Measurements from ENCODE around the gene SLC39A11.
"Not testable (repeated sequence)": the region's sequence is repeated elsewhere in the genome, so short reads cannot be mapped to it uniquely, and the experiment has no call there.

SLC39A11 gene

DNA sequence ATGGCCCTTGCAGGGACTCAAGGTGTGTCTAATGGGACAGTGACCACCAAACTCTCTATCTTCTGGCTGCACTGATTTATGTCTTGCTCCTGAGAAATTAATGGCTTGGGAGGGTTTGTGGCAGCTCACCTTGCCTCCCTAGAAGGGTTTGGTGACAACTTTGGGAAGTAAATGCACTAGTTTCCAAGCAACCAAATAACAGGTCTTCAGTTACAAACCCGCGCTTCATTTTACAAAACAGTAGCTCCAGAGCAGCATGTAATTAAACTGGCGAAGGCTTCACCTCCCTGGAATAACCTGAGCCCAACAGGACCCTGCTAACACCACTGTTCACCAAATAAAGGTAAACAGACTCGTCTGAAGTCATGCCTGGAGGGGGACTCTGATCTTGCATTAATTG lies 318.3 kb downstream of the SLC39A11 start:
- Histone ChIP-seq H4K91ac (ENCODE audit: low read depth, low read length) (no peak overlapping the region), H3K27me3 (ENCODE audit: insufficient read depth, low read length) (no peaks in the 10 kb centered on the region), H4K12ac (ENCODE audit: low read depth, low read length) (no peak overlapping the region), H3K9me3 (ENCODE audit: insufficient read depth, low read depth, low read length) (no peaks in the 10 kb centered on the region), H3K9ac (ENCODE audit: low read length) (no peak overlapping the region), H3K4ac (ENCODE audit: low read depth, low read length) (no peak overlapping the region), H4K8ac (ENCODE audit: low read depth, low read length) (no peak overlapping the region), H3K36me3 (ENCODE audit: control insufficient read depth in 1 of 2, insufficient read depth in 2 of 2, low read length in 2 of 2) (no peaks in the 10 kb centered on the region), H2BK120ac (ENCODE audit: insufficient read depth, low read length, poor library complexity) (no peak overlapping the region), H2BK5ac (ENCODE audit: low read depth, low read length, poor library complexity) (no peak overlapping the region), H3K18ac (ENCODE audit: low read length) (no peak overlapping the region), H3K79me2 (ENCODE audit: control insufficient read depth, insufficient read depth, low read length, poor library complexity) (no peaks in the 10 kb centered on the region), H2AK5ac (ENCODE audit: low read length) (no peak overlapping the region), H3K4me2 (ENCODE audit: low read length) (no peak overlapping the region), H2AFZ (ENCODE audit: insufficient read depth, low read length, poor library complexity) (no peak overlapping the region), H3K4me3 (ENCODE audit: low read depth, low read length) (no peak overlapping the region), H3K79me1 (ENCODE audit: low read length) (no peaks in the 10 kb centered on the region), H2BK12ac (ENCODE audit: low read length) (no peak overlapping the region), H3K27ac (ENCODE audit: low read depth, low read length) (no peak overlapping the region), H3K23ac (ENCODE audit: low read length) (peak overlapping the region; percentile 71), H3K14ac (ENCODE audit: low read length) (no peak overlapping the region), H3K4me1 (ENCODE audit: control insufficient read depth in 1 of 2, insufficient read depth in 2 of 2, low read length in 2 of 2) (no peaks in the 10 kb centered on the region)
- DNase-seq: no peak
- WGBS (ENCODE audit: extremely low coverage, insufficient coverage, insufficient read length): no CpG with 5 or more reads among the region's 4 CpGs

DNA sequence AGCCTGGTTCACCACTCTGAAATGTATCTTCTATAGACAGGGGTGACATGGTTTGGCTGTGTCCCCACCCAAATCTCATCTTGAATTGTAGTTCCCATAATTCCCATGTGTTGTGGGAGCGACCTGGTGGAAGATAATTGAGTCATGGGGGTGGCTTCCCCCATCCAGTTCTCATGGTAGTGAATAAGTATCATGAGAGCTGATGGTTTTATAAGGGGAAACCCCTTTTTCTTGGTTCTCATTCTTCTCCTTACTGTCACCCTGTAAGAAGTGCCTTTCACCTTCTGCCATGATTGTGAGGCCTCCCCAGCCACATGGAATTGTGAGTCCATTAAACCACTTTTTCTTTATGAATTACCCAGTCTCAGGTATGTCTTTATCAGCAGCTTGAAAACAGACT lies 319.3 kb downstream of the SLC39A11 start:
- not testable (repeated sequence) for H3K23ac ChIP-seq (ENCODE audit: low read length); H2BK5ac ChIP-seq (ENCODE audit: low read depth, low read length, poor library complexity); H2AK5ac ChIP-seq (ENCODE audit: low read length); DNase-seq; H3K4me3 ChIP-seq (ENCODE audit: low read depth, low read length); H3K4me1 ChIP-seq (ENCODE audit: control insufficient read depth in 1 of 2, insufficient read depth in 2 of 2, low read length in 2 of 2); H3K9me3 ChIP-seq (ENCODE audit: insufficient read depth, low read depth, low read length); H4K8ac ChIP-seq (ENCODE audit: low read depth, low read length); H2AFZ ChIP-seq (ENCODE audit: insufficient read depth, low read length, poor library complexity); H4K12ac ChIP-seq (ENCODE audit: low read depth, low read length); H3K14ac ChIP-seq (ENCODE audit: low read length); H3K27me3 ChIP-seq (ENCODE audit: insufficient read depth, low read length); H3K18ac ChIP-seq (ENCODE audit: low read length); H4K91ac ChIP-seq (ENCODE audit: low read depth, low read length); H3K36me3 ChIP-seq (ENCODE audit: control insufficient read depth in 1 of 2, insufficient read depth in 2 of 2, low read length in 2 of 2); H3K79me2 ChIP-seq (ENCODE audit: control insufficient read depth, insufficient read depth, low read length, poor library complexity); H3K4me2 ChIP-seq (ENCODE audit: low read length); H3K4ac ChIP-seq (ENCODE audit: low read depth, low read length); H2BK120ac ChIP-seq (ENCODE audit: insufficient read depth, low read length, poor library complexity); H3K79me1 ChIP-seq (ENCODE audit: low read length); H2BK12ac ChIP-seq (ENCODE audit: low read length); H3K27ac ChIP-seq (ENCODE audit: low read depth, low read length); H3K9ac ChIP-seq (ENCODE audit: low read length)
- no CpG with 5 or more reads among the region's 1 CpG for WGBS (ENCODE audit: extremely low coverage, insufficient coverage, insufficient read length)

DNA sequence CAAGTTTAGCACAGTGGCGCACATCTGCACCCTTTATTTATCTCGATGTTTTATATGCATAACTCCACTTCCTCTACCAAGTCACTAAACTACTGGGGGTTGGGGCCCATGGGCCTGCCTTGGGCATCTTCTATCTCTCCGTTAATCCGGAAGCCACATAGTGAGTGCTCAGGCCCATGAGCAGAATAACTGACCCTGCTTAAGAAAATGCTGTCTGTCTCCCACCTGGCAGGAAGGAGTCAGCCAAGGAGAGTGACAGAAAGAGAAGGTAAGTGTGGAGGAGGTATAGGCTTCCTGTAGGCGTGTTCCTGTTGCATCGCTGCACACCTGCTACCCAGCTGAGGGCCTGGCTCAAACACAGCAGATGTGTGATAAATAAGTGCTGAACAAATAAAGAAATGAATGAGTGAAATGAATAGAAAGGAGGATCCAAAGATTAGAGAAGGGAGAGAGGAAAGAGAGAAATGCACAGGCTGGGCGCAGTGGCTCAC lies 320.1 kb downstream of the SLC39A11 start:
- H4K12ac ChIP-seq (ENCODE audit: low read depth, low read length): no peak overlapping the region
- H2BK12ac ChIP-seq (ENCODE audit: low read length): no peak overlapping the region
- no peak overlapping the region for H3K4me3 ChIP-seq (ENCODE audit: low read depth, low read length)
- peaks cover 7% of the 10 kb centered on the region for H3K9me3 ChIP-seq (ENCODE audit: insufficient read depth, low read depth, low read length)
- H3K14ac ChIP-seq (ENCODE audit: low read length): no peak overlapping the region
- H4K8ac ChIP-seq (ENCODE audit: low read depth, low read length): no peak overlapping the region
- DNase-seq: no peak
- no peak overlapping the region for H3K4ac ChIP-seq (ENCODE audit: low read depth, low read length)
- no peak overlapping the region for H4K91ac ChIP-seq (ENCODE audit: low read depth, low read length)
- no peak overlapping the region for H2AK5ac ChIP-seq (ENCODE audit: low read length)
- no peak overlapping the region for H2BK5ac ChIP-seq (ENCODE audit: low read depth, low read length, poor library complexity)
- H3K27ac ChIP-seq (ENCODE audit: low read depth, low read length): no peak overlapping the region
- H3K4me1 ChIP-seq (ENCODE audit: control insufficient read depth in 1 of 2, insufficient read depth in 2 of 2, low read length in 2 of 2): no peaks in the 10 kb centered on the region
- WGBS (ENCODE audit: extremely low coverage, insufficient coverage, insufficient read length): no CpG with 5 or more reads among the region's 7 CpGs
- H3K79me2 ChIP-seq (ENCODE audit: control insufficient read depth, insufficient read depth, low read length, poor library complexity): no peaks in the 10 kb centered on the region
- no peak overlapping the region for H3K18ac ChIP-seq (ENCODE audit: low read length)
- H3K36me3 ChIP-seq (ENCODE audit: control insufficient read depth in 1 of 2, insufficient read depth in 2 of 2, low read length in 2 of 2): peaks cover 0 to 2% of the 10 kb centered on the region in 2 experiments
- no peak overlapping the region for H3K23ac ChIP-seq (ENCODE audit: low read length)
- no peaks in the 10 kb centered on the region for H3K27me3 ChIP-seq (ENCODE audit: insufficient read depth, low read length)
- no peak overlapping the region for H3K9ac ChIP-seq (ENCODE audit: low read length)
- no peak overlapping the region for H2AFZ ChIP-seq (ENCODE audit: insufficient read depth, low read length, poor library complexity)
- no peak overlapping the region for H2BK120ac ChIP-seq (ENCODE audit: insufficient read depth, low read length, poor library complexity)
- H3K4me2 ChIP-seq (ENCODE audit: low read length): no peak overlapping the region
- no peaks in the 10 kb centered on the region for H3K79me1 ChIP-seq (ENCODE audit: low read length)

DNA sequence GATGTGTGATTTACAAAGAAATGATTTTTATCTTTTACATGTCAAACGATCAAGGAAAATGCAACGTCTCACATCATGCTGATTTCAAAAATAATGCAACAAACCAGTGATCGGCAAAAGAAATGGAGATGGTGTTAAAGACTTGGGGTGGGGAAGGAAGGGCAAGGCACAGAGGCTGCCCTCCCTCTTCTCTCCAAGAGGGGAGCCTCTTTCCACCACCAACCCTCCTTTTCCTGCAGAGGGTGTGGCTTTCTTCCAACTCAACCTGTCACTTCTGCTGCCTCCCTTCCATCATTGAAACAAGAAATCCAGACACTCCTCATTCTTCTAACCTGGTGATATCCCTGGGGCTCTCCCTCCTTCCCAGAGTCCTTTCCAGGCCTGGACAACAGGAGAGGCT lies 320.8 kb downstream of the SLC39A11 start:
- Histone ChIP-seq H3K27me3 (ENCODE audit: insufficient read depth, low read length) (no peaks in the 10 kb centered on the region), H3K14ac (ENCODE audit: low read length) (no peak overlapping the region), H3K4me2 (ENCODE audit: low read length) (no peak overlapping the region), H3K9me3 (ENCODE audit: insufficient read depth, low read depth, low read length) (peaks cover 9% of the 10 kb centered on the region), H2AK5ac (ENCODE audit: low read length) (no peak overlapping the region), H3K27ac (ENCODE audit: low read depth, low read length) (no peak overlapping the region), H3K4ac (ENCODE audit: low read depth, low read length) (no peak overlapping the region), H2BK12ac (ENCODE audit: low read length) (no peak overlapping the region), H3K4me3 (ENCODE audit: low read depth, low read length) (no peak overlapping the region), H4K91ac (ENCODE audit: low read depth, low read length) (no peak overlapping the region), H4K8ac (ENCODE audit: low read depth, low read length) (no peak overlapping the region), H2AFZ (ENCODE audit: insufficient read depth, low read length, poor library complexity) (no peak overlapping the region), H3K79me2 (ENCODE audit: control insufficient read depth, insufficient read depth, low read length, poor library complexity) (no peaks in the 10 kb centered on the region), H4K12ac (ENCODE audit: low read depth, low read length) (no peak overlapping the region), H3K79me1 (ENCODE audit: low read length) (no peaks in the 10 kb centered on the region), H2BK120ac (ENCODE audit: insufficient read depth, low read length, poor library complexity) (no peak overlapping the region), H2BK5ac (ENCODE audit: low read depth, low read length, poor library complexity) (no peak overlapping the region), H3K36me3 (ENCODE audit: control insufficient read depth in 1 of 2, insufficient read depth in 2 of 2, low read length in 2 of 2) (peaks cover 0 to 2% of the 10 kb centered on the region in 2 experiments), H3K23ac (ENCODE audit: low read length) (no peak overlapping the region), H3K9ac (ENCODE audit: low read length) (no peak overlapping the region), H3K4me1 (ENCODE audit: control insufficient read depth in 1 of 2, insufficient read depth in 2 of 2, low read length in 2 of 2) (no peaks in the 10 kb centered on the region), H3K18ac (ENCODE audit: low read length) (no peak overlapping the region)
- no CpG with 5 or more reads among the region's 3 CpGs for WGBS (ENCODE audit: extremely low coverage, insufficient coverage, insufficient read length)
- no peak for DNase-seq

Measured in trophoblast cell (in vitro differentiated cells and primary cell).